ENCODE measurements around the gene HILPDA. TPM values are rescaled to one million over a fixed set of nuclear protein-coding genes. Genes with fewer than 3 reads are reported as not detected.

HILPDA gene
- total and polyA plus RNA-seq, 2 of the 4 experiments (the other 2 are of a cell fraction) = 31.2 to 35.6 TPM

- H3K18ac ChIP-seq (ENCODE audit: low read depth, low read length) = no peak overlapping the region
- no peak overlapping the region for H3K4me3 ChIP-seq (ENCODE audit: insufficient read depth, low read depth, low read length)
- ATAC-seq (ENCODE audit: low read depth) (no peak), DNase-seq (no peak)
- no peaks in the 10 kb centered on the region for H4K20me1 ChIP-seq (ENCODE audit: insufficient read depth, low read length)
- H2BK120ac ChIP-seq (ENCODE audit: low read depth, low read length) = no peak overlapping the region
- no peak overlapping the region for H2AK5ac ChIP-seq (ENCODE audit: low read depth, low read length)
- WGBS, 2 experiments (ENCODE audit: extremely low coverage in 2 of 2, insufficient read length in 1 of 2) = 80% methylated on average over 4 of the region's 8 CpGs; no CpG with 5 or more reads in 1 of the 2 experiments
- H2BK5ac ChIP-seq (ENCODE audit: low read depth, low read length, poor library complexity, severe bottlenecking) = no peak overlapping the region
- no peak overlapping the region for H4K91ac ChIP-seq (ENCODE audit: insufficient read depth, low read depth, low read length)
- H2BK15ac ChIP-seq (ENCODE audit: low read depth, low read length) = no peak overlapping the region
- no peak overlapping the region for H3K27ac ChIP-seq (ENCODE audit: insufficient read depth, low read length)
- H3K14ac ChIP-seq (replicated peaks; ENCODE audit: low read depth, low read length) = no peak overlapping the region
- H3K36me3 ChIP-seq (ENCODE audit: control insufficient read depth, insufficient read depth, low read length) = no peaks in the 10 kb centered on the region
- H3K4me1 ChIP-seq (ENCODE audit: control insufficient read depth, insufficient read depth, low read length) = no peaks in the 10 kb centered on the region
- H3K4ac ChIP-seq (ENCODE audit: low read depth, low read length) = no peak overlapping the region
- H2AK9ac ChIP-seq (replicated peaks; ENCODE audit: low read depth, low read length, poor library complexity) = no peak overlapping the region
- H3K9me1 ChIP-seq (ENCODE audit: insufficient read depth, low read length) = no peaks in the 10 kb centered on the region
- H3K9me3 ChIP-seq (ENCODE audit: control insufficient read depth, insufficient read depth, low read length) = no peaks in the 10 kb centered on the region
- H3K27me3 ChIP-seq (ENCODE audit: control insufficient read depth, insufficient read depth, low read length) = peaks cover 23% of the 10 kb centered on the region
- TF ChIP-seq, protein P1, sequence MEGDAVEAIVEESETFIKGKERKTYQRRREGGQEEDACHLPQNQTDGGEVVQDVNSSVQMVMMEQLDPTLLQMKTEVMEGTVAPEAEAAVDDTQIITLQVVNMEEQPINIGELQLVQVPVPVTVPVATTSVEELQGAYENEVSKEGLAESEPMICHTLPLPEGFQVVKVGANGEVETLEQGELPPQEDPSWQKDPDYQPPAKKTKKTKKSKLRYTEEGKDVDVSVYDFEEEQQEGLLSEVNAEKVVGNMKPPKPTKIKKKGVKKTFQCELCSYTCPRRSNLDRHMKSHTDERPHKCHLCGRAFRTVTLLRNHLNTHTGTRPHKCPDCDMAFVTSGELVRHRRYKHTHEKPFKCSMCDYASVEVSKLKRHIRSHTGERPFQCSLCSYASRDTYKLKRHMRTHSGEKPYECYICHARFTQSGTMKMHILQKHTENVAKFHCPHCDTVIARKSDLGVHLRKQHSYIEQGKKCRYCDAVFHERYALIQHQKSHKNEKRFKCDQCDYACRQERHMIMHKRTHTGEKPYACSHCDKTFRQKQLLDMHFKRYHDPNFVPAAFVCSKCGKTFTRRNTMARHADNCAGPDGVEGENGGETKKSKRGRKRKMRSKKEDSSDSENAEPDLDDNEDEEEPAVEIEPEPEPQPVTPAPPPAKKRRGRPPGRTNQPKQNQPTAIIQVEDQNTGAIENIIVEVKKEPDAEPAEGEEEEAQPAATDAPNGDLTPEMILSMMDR (conservative IDR thresholded peaks at IDR 0.05; ENCODE audit: low read depth, low read length) = no peak
- TF ChIP-seq BHLHE40 (IDR thresholded peaks at IDR 0.05; ENCODE audit: low read depth, low read length) (no peak), MAZ (IDR thresholded peaks at IDR 0.05; ENCODE audit: borderline replicate concordance, low read depth, low read length) (no peak), RAD21 (IDR thresholded peaks at IDR 0.05; ENCODE audit: low read length) (no peak), RCOR1 (IDR thresholded peaks at IDR 0.05; ENCODE audit: insufficient replicate concordance, low read length) (no peak)
- no TSS peak for BruUV-seq (replicated peaks)
- H2AFZ ChIP-seq (replicated peaks; ENCODE audit: low read length, poor library complexity) = no peak overlapping the region
- ChIA-PET POLR2A (ENCODE audit: unreplicated experiment) (no interaction called here), CTCF (no interaction called here)
- no peak overlapping the region for H2BK20ac ChIP-seq (ENCODE audit: low read depth, low read length)
- H3K4me2 ChIP-seq (ENCODE audit: low read depth, low read length) = no peak overlapping the region
- in situ Hi-C loops (cut with MboI; ENCODE audit: low sequenced_read_pairs) (no loop called here), intact Hi-C loops (cut with micrococcal nuclease) (no loop called here), dilution Hi-C loops (cut with HindIII; ENCODE audit: low sequenced_read_pairs, unreplicated experiment) (no loop called here)
- H4K5ac ChIP-seq (ENCODE audit: low read depth, low read length) = no peak overlapping the region
- no peak overlapping the region for H4K8ac ChIP-seq (ENCODE audit: low read depth in 2 of 2, low read length in 2 of 2)
- H3K79me1 ChIP-seq (ENCODE audit: low read depth in 1 of 2, low read length in 2 of 2) = no peaks in the 10 kb centered on the region
- H3K56ac ChIP-seq (ENCODE audit: extremely low read depth, insufficient read depth, low read length) = no peak overlapping the region
- H3K23ac ChIP-seq (ENCODE audit: low read depth, low read length) = no peak overlapping the region
- H3K9ac ChIP-seq (ENCODE audit: low read depth, low read length) = no peak overlapping the region
These were observed 18.0 kb upstream of the HILPDA start for GRCh38 chr7:128437426-128438332.

Data from IMR-90 (cell line).